GM10266 (cell line): Measurements from ENCODE around the gene RRP1.

Experiments
- DNase-seq: peaks from one replicate; pipeline ENCODE4 v3.0.0; 2012; ENCODE audit errors: extremely low spot score
- TF ChIP-seq, protein P1 (sequence below): IDR thresholded peaks from 2 replicates; pipeline ENCODE4 v1.5.1; 2012; ENCODE audit warnings: mild to moderate bottlenecking, low read depth; ENCODE audit not compliant: control insufficient read depth, insufficient read depth; ENCODE audit errors: missing control alignments

The RRP1 gene

GRCh38 chr21:43802713-43803313 lies 13.4 kb downstream of the RRP1 start:
- no peak for DNase-seq

GRCh38 chr21:43803558-43804300 lies 14.4 kb downstream of the RRP1 start:
- DNase-seq, result no peak
- TF ChIP-seq, protein P1, sequence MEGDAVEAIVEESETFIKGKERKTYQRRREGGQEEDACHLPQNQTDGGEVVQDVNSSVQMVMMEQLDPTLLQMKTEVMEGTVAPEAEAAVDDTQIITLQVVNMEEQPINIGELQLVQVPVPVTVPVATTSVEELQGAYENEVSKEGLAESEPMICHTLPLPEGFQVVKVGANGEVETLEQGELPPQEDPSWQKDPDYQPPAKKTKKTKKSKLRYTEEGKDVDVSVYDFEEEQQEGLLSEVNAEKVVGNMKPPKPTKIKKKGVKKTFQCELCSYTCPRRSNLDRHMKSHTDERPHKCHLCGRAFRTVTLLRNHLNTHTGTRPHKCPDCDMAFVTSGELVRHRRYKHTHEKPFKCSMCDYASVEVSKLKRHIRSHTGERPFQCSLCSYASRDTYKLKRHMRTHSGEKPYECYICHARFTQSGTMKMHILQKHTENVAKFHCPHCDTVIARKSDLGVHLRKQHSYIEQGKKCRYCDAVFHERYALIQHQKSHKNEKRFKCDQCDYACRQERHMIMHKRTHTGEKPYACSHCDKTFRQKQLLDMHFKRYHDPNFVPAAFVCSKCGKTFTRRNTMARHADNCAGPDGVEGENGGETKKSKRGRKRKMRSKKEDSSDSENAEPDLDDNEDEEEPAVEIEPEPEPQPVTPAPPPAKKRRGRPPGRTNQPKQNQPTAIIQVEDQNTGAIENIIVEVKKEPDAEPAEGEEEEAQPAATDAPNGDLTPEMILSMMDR, result no peak

More at GRCh38 chr21:43802713-43803313, 13.4 kb downstream of the RRP1 start:
- TF ChIP-seq, protein P1, result no peak

GRCh38 chr21:43805275-43805800 lies 16.0 kb downstream of the RRP1 start:
- TF ChIP-seq, protein P1, result no peak
- peak; percentile 96 for DNase-seq

GRCh38 chr21:43806017-43806710 lies 16.8 kb downstream of the RRP1 start:
- DNase-seq, result no peak
- TF ChIP-seq, protein P1, result no peak

GRCh38 chr21:43808367-43808766 lies 19.0 kb downstream of the RRP1 start:
- TF ChIP-seq, protein P1, result no peak
- no peak for DNase-seq

DNA sequence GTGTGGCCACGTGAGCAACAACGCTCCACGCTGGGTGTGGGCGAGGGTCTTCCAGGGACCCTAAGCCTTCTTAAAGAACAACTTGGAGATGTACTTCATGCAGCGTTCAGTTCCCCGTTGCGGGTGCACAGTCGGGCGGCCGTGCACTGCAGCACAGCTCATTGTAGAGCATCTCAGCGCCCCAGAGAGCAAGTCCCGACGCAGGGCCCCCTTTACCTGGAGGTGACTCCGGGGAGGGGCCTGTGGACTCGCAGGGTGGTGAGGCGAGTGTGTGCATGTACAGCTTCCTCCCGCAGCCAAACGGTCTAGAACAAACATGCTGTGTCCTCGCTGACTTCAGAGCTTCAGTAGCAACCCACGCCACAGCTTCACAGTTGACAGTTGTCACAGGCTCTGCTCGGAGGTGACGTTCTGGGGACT lies 19.5 kb downstream of the RRP1 start:
- DNase-seq, result no peak
- TF ChIP-seq, protein P1, result no peak

DNA sequence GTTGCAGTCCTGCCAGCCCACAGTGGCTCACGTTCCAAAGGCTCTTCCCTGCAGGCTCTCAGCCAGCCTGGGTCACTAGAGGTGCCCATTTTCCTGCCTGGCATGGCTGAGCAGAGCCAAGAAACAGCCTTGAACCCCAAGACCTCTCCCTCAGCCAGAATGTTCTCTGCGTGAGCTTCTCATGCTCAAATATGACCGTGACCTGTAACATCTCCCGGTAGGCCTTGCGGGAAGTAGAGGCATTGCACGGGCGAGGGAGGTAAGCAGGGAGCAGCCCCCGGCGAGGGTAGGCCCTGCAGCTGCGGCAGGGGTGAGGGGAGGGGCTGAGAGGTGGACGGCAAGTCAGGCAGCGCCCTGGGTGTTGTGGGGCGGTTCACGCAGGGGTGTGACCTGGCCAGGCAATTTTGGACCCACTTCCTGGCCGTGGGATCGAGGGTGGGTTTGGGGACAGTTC lies 20.0 kb downstream of the RRP1 start:
- DNase-seq, result no peak
- TF ChIP-seq, protein P1, result no peak
